Cortex of kidney (tissue), 1 donor: Measurements from ENCODE around the gene HOXA1.

Source experiments
- DNase-seq: peaks from one replicate; lab custom pipeline; 2025; lab: John Stamatoyannopoulos, UW

Gene HOXA1

GRCh38 chr7:27131390-27131819 lies 35.6 kb upstream of the HOXA1 start:
- DNase-seq: no peak

GRCh38 chr7:27130540-27131389 lies 35.0 kb upstream of the HOXA1 start, which contains the start of gene HOXA4:
Gene HOXA4, minus strand, starts transcription at chr7:27130757. Its CDS starts 24 bp downstream, at chr7:27130733.
- DNase-seq: peak; percentile 47

- no peak for DNase-seq
Measured at GRCh38 chr7:27129729-27130539, 34.1 kb upstream of the HOXA1 start.

- DNase-seq: no peak
Measured at GRCh38 chr7:27128776-27129728, 33.3 kb upstream of the HOXA1 start.

GRCh38 chr7:27128034-27128433 lies 32.2 kb upstream of the HOXA1 start:
- no peak for DNase-seq

- DNase-seq: no peak
Measured at GRCh38 chr7:27126596-27127327, 31.0 kb upstream of the HOXA1 start.

- DNase-seq: no peak
Measured at GRCh38 chr7:27125986-27126394, 30.2 kb upstream of the HOXA1 start.

GRCh38 chr7:27124902-27125689 lies 29.3 kb upstream of the HOXA1 start:
- DNase-seq: no peak

- no peak for DNase-seq
Measured at GRCh38 chr7:27124096-27124901, 28.5 kb upstream of the HOXA1 start.

- no peak for DNase-seq
Measured at GRCh38 chr7:27123477-27124053, 27.8 kb upstream of the HOXA1 start.

- DNase-seq: no peak
Measured at GRCh38 chr7:27123007-27123476, 27.2 kb upstream of the HOXA1 start.

- DNase-seq: no peak
Measured at GRCh38 chr7:27122077-27122910, 26.5 kb upstream of the HOXA1 start.

- no peak for DNase-seq
Measured at GRCh38 chr7:27121684-27122076, 25.9 kb upstream of the HOXA1 start.

GRCh38 chr7:27119412-27119911 lies 23.7 kb upstream of the HOXA1 start:
- DNase-seq: no peak

- no peak for DNase-seq
Measured at GRCh38 chr7:27118580-27118979, 22.8 kb upstream of the HOXA1 start.

- DNase-seq: no peak
Measured at GRCh38 chr7:27117887-27118491, 22.2 kb upstream of the HOXA1 start.
